Ascending aorta (tissue), 2 donors: ENCODE data around the gene RPL34. TPM values are rescaled to one million over a fixed set of nuclear protein-coding genes. Genes with fewer than 3 reads are reported as not detected.

Experiments
- DNase-seq, 2 donors: peaks; one replicate each; pipeline ENCODE4 v3.0.0-alpha.2; 2019; ENCODE audit warnings: low spot score in 2 of 2
- H3K27ac ChIP-seq, 2 donors: fragments of 200-600 bp; sonication (generic); one replicate each; pipeline ENCODE4 v1.5.1; 2016 to 2017; ENCODE audit warnings: mild to moderate bottlenecking in 1 of 2
- H3K27me3 ChIP-seq: fragments of 200-600 bp; sonication (generic); one replicate; pipeline ENCODE4 v1.5.1; 2017
- H3K36me3 ChIP-seq, 2 donors: fragments of 200-600 bp; sonication (generic); one replicate each; pipeline ENCODE4 v1.5.1; 2016
- H3K4me1 ChIP-seq, 2 donors: fragments of 200-600 bp; sonication (generic); one replicate each; pipeline ENCODE4 v1.5.1; 2016 to 2017; ENCODE audit warnings: mild to moderate bottlenecking in 1 of 2
- H3K4me3 ChIP-seq, 2 donors: fragments of 200-600 bp; sonication (generic); one replicate each; pipeline ENCODE4 v1.5.1; 2016 to 2017; ENCODE audit warnings: mild to moderate bottlenecking in 1 of 2
- H3K9me3 ChIP-seq, 2 donors: fragments of 200-600 bp; sonication (generic); one replicate each; pipeline ENCODE4 v1.5.1; 2016
- CTCF ChIP-seq, 3 experiments: fragments of 200-600 bp in 2 of 3; fragments of 450-650 bp in 1 of 3; sonication (generic) in 2 of 3; IDR thresholded peaks; one replicate each; pipeline ENCODE4 v1.5.1; 2016 to 2019; ENCODE audit warnings: antibody characterized with exemption in 3 of 3, mild to moderate bottlenecking in 1 of 3, moderate library complexity in 1 of 3
- intact Hi-C: fragments of 100-400 bp; cut with DNase I; formaldehyde crosslinking; loops from one replicate; pipeline ENCODE4 v1.15.1; 2023
- total RNA-seq: library from RNA; depleted of rRNA; stranded (reverse); fragments of >200 nt; gene quantifications from one replicate; pipeline ENCODE4 v1.1.0, GENCODE V29; 2016

RPL34 gene
- 571 TPM for total RNA-seq

- H3K36me3 ChIP-seq = peaks cover 29 to 37% of the 10 kb centered on the region in 2 donors
- peaks cover 0 to 4% of the 10 kb centered on the region in 2 donors for H3K9me3 ChIP-seq
- H3K27ac ChIP-seq = peak within 1 kb of the TSS; percentile 82 to 85
- peak; percentile 89 to 99 for DNase-seq
- no peaks in the 10 kb centered on the region for H3K27me3 ChIP-seq
- TF ChIP-seq CTCF (IDR thresholded peaks at IDR 0.05) = no peak
- H3K4me1 ChIP-seq = peaks cover 3 to 11% of the 10 kb centered on the region in 2 donors
- intact Hi-C loops = loop anchor here (1.0 to 10.0 kb wide), 4 partner anchors 30 to 1197 kb away; partner anchors contain the start of genes GAR1, OSTC, SEC24B and SGMS2
- H3K4me3 ChIP-seq = peak within 1 kb of the TSS; percentile 66 to 83
These were observed at the start of gene RPL34 for GRCh38 chr4:108620101-108620932. Gene RPL34 (plus strand): TSS chr4:108620576. CDS start chr4:108621960, 1,384 bp downstream.

GRCh38 chr4:108570993-108571569, 49.3 kb upstream of the RPL34 start:
- Histone ChIP-seq H3K27ac (no peak overlapping the region), H3K36me3 (no peaks in the 10 kb centered on the region), H3K9me3 (no peaks in the 10 kb centered on the region), H3K4me3 (no peak overlapping the region), H3K4me1 (no peaks in the 10 kb centered on the region), H3K27me3 (no peaks in the 10 kb centered on the region)
- no peak for DNase-seq
- intact Hi-C loops = loop anchor here (5.0 to 10.0 kb wide), 2 partner anchors 509 to 816 kb away; no protein-coding TSS in a partner anchor
- no peak for TF ChIP-seq CTCF (IDR thresholded peaks at IDR 0.05)

- H3K27ac ChIP-seq = no peak overlapping the region
- no peak for TF ChIP-seq CTCF (IDR thresholded peaks at IDR 0.05)
- intact Hi-C loops = loop anchor here (5.0 to 10.0 kb wide), 2 partner anchors 512 to 820 kb away; no protein-coding TSS in a partner anchor
- no peaks in the 10 kb centered on the region for H3K4me1 ChIP-seq
- H3K36me3 ChIP-seq = no peaks in the 10 kb centered on the region
- H3K4me3 ChIP-seq = no peak overlapping the region
- no peak for DNase-seq
- no peaks in the 10 kb centered on the region for H3K9me3 ChIP-seq
- no peaks in the 10 kb centered on the region for H3K27me3 ChIP-seq
These were observed 46.0 kb upstream of the RPL34 start for GRCh38 chr4:108574402-108574801.

DNA sequence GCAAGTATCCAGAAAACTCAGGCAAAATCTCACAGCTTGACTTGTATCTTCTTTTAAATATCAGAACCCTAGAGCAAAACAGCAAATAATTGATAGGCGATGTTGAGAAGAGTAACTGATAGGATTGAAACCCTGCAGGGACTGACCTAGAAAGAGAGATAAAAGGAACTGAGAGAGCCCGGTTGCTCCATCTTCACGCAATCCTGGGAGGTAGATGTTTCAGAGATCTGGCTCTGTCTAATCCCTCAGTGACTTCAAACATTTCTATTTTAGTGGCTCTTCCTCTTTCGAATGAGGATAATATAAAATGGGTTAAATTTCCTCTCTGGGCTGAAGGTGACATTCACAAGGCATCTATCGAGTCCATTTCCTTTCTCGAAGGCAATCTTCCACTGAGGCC, 39.3 kb upstream of the RPL34 start:
- no peaks in the 10 kb centered on the region for H3K4me1 ChIP-seq
- H3K27me3 ChIP-seq = no peaks in the 10 kb centered on the region
- no peak for TF ChIP-seq CTCF (IDR thresholded peaks at IDR 0.05)
- intact Hi-C loops = no loop called here
- no peak overlapping the region for H3K4me3 ChIP-seq
- no peak overlapping the region for H3K27ac ChIP-seq
- no peaks in the 10 kb centered on the region for H3K36me3 ChIP-seq
- H3K9me3 ChIP-seq = no peaks in the 10 kb centered on the region
- DNase-seq = no peak

DNA sequence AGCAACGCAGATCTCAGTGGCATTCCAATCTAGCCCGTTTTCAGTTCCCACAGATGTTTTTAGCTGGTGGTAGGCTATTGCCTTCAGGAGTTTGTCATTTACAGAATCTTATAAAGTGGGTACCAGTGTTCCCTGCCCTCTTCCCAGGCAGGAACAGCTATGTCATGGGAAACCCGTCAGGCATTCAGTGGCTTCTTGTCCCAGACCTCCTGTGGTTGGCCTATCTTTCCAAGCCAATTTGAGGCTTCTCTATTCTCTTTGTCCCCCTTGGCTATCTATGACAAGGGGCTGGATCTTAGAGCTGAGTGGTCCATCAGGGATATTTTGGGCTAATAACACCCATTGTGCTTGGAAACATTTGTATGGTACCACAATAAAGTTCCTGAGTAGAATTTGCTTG, 33.6 kb upstream of the RPL34 start:
- no peak for TF ChIP-seq CTCF (IDR thresholded peaks at IDR 0.05)
- intact Hi-C loops = no loop called here
- no peak for DNase-seq

More for the DNA sequence above, 33.6 kb upstream of the RPL34 start:
- H3K4me3 ChIP-seq = no peak overlapping the region
- no peaks in the 10 kb centered on the region for H3K9me3 ChIP-seq
- H3K27me3 ChIP-seq = no peaks in the 10 kb centered on the region
- no peaks in the 10 kb centered on the region for H3K4me1 ChIP-seq
- H3K27ac ChIP-seq = no peak overlapping the region
- no peaks in the 10 kb centered on the region for H3K36me3 ChIP-seq
